IMR-90 (cell line): Measurements from ENCODE around the gene ETV6.

ENCODE experiments used
- CEBPB ChIP-seq: IDR thresholded peaks from 2 replicates; pipeline ENCODE4 v1.6.1; 2012; ENCODE audit warnings: low read depth, low read length, improper control_type of control experiment
- FOS ChIP-seq: fragments of 150-350 bp; IDR thresholded peaks from 2 replicates; pipeline ENCODE4 v1.6.1; 2016; ENCODE audit warnings: low read depth, low read length
- MAFK ChIP-seq: IDR thresholded peaks from 2 replicates; pipeline ENCODE4 v1.6.1; 2012; ENCODE audit warnings: low read depth, low read length, improper control_type of control experiment
- POLR2A ChIP-seq: IDR thresholded peaks from 2 replicates; pipeline ENCODE4 v1.6.1; 2012; ENCODE audit warnings: mild to moderate bottlenecking, low read depth, low read length
- RAD21 ChIP-seq: IDR thresholded peaks from 2 replicates; pipeline ENCODE4 v1.6.1; 2012; ENCODE audit warnings: low read length, improper control_type of control experiment
- RCOR1 ChIP-seq: IDR thresholded peaks from 2 replicates; pipeline ENCODE4 v1.6.1; 2012; ENCODE audit warnings: mild to moderate bottlenecking, low read length, improper control_type of control experiment; ENCODE audit not compliant: insufficient replicate concordance
- RFX5 ChIP-seq: IDR thresholded peaks from 2 replicates; pipeline ENCODE4 v1.8.0; 2012; ENCODE audit warnings: low read depth, mild to moderate bottlenecking, low read length, moderate library complexity
- TF ChIP-seq, protein P1 (sequence below): conservative IDR thresholded peaks from 2 replicates; pipeline ENCODE4 v1.5.1; 2012; ENCODE audit warnings: mild to moderate bottlenecking, low read depth, low read length, improper control_type of control experiment

DNA sequence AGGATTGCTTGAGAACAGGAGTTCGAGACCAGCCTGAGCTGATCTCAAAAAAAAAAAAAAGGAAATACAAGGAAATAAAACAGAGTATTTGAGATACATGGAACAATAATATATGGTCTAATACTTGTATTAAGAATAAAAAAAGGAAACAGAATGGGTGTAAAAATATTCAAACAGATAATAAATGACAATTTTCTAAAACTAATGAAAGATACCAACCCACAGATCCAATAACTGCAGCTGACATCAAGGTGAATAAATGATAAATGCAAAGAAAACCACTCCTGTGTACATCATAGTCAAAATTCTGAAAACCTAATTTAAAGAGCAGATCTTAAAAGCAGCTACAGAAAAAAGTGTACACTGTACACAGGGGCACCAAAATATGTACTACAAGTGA lies 4.1 kb upstream of the ETV6 start:
- TF ChIP-seq, protein P1, sequence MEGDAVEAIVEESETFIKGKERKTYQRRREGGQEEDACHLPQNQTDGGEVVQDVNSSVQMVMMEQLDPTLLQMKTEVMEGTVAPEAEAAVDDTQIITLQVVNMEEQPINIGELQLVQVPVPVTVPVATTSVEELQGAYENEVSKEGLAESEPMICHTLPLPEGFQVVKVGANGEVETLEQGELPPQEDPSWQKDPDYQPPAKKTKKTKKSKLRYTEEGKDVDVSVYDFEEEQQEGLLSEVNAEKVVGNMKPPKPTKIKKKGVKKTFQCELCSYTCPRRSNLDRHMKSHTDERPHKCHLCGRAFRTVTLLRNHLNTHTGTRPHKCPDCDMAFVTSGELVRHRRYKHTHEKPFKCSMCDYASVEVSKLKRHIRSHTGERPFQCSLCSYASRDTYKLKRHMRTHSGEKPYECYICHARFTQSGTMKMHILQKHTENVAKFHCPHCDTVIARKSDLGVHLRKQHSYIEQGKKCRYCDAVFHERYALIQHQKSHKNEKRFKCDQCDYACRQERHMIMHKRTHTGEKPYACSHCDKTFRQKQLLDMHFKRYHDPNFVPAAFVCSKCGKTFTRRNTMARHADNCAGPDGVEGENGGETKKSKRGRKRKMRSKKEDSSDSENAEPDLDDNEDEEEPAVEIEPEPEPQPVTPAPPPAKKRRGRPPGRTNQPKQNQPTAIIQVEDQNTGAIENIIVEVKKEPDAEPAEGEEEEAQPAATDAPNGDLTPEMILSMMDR: no peak
- TF ChIP-seq MAFK (no peak), POLR2A (no peak), RCOR1 (no peak), RAD21 (no peak), CEBPB (no peak), RFX5 (no peak), FOS (no peak)
